Right atrium auricular region (tissue), 2 donors: Measurements from ENCODE around the gene TINAG. TPM values are rescaled to one million over a fixed set of nuclear protein-coding genes. Genes with fewer than 3 reads are reported as not detected.

Experiments
- DNase-seq: peaks from one replicate; pipeline ENCODE4 v3.0.0-alpha.2; 2019; ENCODE audit warnings: low spot score
- H3K27ac ChIP-seq, 2 donors: fragments of 200-600 bp; sonication (generic); 1 replicate in 1 of 2; 2 replicates in 1 of 2; pipeline ENCODE4 v1.5.1; 2016 to 2019
- H3K27me3 ChIP-seq, 2 donors: fragments of 200-600 bp; sonication (generic); one replicate each; pipeline versions ENCODE4 v1.5.1 to v1.6.0; 2017 to 2019
- H3K36me3 ChIP-seq: fragments of 200-600 bp; sonication (generic); one replicate; pipeline ENCODE4 v1.5.1; 2016
- H3K4me1 ChIP-seq, 2 donors: fragments of 200-600 bp; sonication (generic); one replicate each; pipeline versions ENCODE4 v1.5.1 to v1.6.0; 2017 to 2019
- H3K4me3 ChIP-seq, 2 donors: fragments of 200-600 bp; sonication (generic); 1 replicate in 1 of 2; 2 replicates in 1 of 2; pipeline ENCODE4 v1.5.1; 2017 to 2019; ENCODE audit warnings: mild to moderate bottlenecking in 1 of 2, moderate library complexity in 1 of 2
- H3K9me3 ChIP-seq, 2 donors: fragments of 200-600 bp; sonication (generic); one replicate each; pipeline ENCODE4 v1.5.1; 2019
- total RNA-seq, 2 donors: library from RNA; depleted of rRNA; stranded (reverse); fragments of >200 nt; gene quantifications; one replicate each; pipeline ENCODE4 v1.1.0, GENCODE V29; 2016
- TF ChIP-seq, protein P1 (sequence below), 2 donors: fragments of 200-600 bp; sonication (generic); IDR thresholded peaks; one replicate each; pipeline ENCODE4 v1.5.1; 2019; ENCODE audit warnings: antibody characterized with exemption in 2 of 2

The TINAG gene
- total RNA-seq, 2 donors from 2014 or later, result 0.51 TPM; not detected in 1

DNA sequence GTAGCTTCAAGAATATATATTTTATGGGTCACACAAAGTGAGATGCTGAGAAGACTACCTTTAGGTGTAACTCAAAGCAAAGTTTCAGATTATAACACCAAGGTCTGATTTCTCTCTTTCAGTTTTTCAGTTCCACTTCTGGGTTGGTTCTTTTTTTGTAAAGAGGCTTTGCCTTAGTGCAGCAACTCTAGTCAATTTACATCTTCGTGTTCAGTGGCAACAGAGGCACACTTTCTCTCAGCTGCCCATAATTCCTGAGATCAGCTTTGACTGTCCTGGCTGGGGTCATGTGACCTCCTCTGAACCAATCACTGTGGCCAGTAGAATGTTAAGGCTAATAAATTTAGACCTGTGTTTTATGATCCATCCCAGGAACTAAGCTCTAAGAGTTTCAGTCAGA lies 120.2 kb downstream of the TINAG start:
- TF ChIP-seq, protein P1, sequence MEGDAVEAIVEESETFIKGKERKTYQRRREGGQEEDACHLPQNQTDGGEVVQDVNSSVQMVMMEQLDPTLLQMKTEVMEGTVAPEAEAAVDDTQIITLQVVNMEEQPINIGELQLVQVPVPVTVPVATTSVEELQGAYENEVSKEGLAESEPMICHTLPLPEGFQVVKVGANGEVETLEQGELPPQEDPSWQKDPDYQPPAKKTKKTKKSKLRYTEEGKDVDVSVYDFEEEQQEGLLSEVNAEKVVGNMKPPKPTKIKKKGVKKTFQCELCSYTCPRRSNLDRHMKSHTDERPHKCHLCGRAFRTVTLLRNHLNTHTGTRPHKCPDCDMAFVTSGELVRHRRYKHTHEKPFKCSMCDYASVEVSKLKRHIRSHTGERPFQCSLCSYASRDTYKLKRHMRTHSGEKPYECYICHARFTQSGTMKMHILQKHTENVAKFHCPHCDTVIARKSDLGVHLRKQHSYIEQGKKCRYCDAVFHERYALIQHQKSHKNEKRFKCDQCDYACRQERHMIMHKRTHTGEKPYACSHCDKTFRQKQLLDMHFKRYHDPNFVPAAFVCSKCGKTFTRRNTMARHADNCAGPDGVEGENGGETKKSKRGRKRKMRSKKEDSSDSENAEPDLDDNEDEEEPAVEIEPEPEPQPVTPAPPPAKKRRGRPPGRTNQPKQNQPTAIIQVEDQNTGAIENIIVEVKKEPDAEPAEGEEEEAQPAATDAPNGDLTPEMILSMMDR (IDR thresholded peaks at IDR 0.05), result no peak
- Histone ChIP-seq H3K9me3 (no peaks in the 10 kb centered on the region), H3K4me1 (no peaks in the 10 kb centered on the region), H3K4me3 (no peak overlapping the region), H3K27me3 (no peaks in the 10 kb centered on the region), H3K36me3 (no peaks in the 10 kb centered on the region), H3K27ac (no peak overlapping the region)
- no peak for DNase-seq

DNA sequence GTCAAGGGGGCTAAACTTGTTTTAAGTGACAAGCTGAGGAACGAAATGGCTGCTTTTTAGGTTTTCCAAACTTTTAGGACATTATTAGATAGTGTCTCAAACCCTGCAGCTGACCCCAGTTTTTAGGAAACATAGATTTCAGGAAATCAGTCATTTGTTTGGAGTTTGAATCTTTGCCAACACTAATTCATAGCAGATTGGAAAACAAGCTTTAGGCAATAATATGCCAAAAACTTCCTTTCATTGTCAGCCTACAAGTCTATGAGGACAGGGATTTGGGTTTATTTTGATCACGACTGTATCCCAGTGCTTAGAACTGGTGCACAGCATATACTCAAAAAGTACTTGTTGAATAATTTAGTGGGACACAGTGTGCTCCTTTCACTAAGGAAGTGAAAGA lies 123.2 kb downstream of the TINAG start:
- H3K36me3 ChIP-seq, result no peaks in the 10 kb centered on the region
- H3K4me3 ChIP-seq, result no peak overlapping the region
- no peaks in the 10 kb centered on the region for H3K9me3 ChIP-seq
- no peak overlapping the region for H3K27ac ChIP-seq
- no peaks in the 10 kb centered on the region for H3K4me1 ChIP-seq
- TF ChIP-seq, protein P1 (IDR thresholded peaks at IDR 0.05), result no peak
- DNase-seq, result no peak
- no peaks in the 10 kb centered on the region for H3K27me3 ChIP-seq

Other genes starting within 250 kb of the TINAG start
- 100 to 1,000 TPM; 170 to 262 TPM for gene MLIP, start 197.0 kb upstream of the TINAG start, total RNA-seq